GM18951 (cell line): ENCODE results near the gene LYPD6B.

Experiments used
- POLR2A ChIP-seq: IDR thresholded peaks from 4 replicates; pipeline ENCODE4 v1.6.1; 2011; ENCODE audit warnings: mild to moderate bottlenecking; ENCODE audit not compliant: insufficient read length, insufficient read depth; ENCODE audit errors: extremely low read depth
- in situ Hi-C: fragments of 300-500 bp; cut with MboI; formaldehyde crosslinking; loops from one replicate; pipeline ENCODE4 v1.12.0; 2022; ENCODE audit warnings: low sequenced_read_pairs, mixed read lengths, inconsistent platforms; ENCODE audit not compliant: unreplicated experiment

The LYPD6B gene, protein sequence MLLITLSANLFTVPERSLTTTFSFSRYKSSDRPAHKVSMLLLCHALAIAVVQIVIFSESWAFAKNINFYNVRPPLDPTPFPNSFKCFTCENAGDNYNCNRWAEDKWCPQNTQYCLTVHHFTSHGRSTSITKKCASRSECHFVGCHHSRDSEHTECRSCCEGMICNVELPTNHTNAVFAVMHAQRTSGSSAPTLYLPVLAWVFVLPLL

DNA sequence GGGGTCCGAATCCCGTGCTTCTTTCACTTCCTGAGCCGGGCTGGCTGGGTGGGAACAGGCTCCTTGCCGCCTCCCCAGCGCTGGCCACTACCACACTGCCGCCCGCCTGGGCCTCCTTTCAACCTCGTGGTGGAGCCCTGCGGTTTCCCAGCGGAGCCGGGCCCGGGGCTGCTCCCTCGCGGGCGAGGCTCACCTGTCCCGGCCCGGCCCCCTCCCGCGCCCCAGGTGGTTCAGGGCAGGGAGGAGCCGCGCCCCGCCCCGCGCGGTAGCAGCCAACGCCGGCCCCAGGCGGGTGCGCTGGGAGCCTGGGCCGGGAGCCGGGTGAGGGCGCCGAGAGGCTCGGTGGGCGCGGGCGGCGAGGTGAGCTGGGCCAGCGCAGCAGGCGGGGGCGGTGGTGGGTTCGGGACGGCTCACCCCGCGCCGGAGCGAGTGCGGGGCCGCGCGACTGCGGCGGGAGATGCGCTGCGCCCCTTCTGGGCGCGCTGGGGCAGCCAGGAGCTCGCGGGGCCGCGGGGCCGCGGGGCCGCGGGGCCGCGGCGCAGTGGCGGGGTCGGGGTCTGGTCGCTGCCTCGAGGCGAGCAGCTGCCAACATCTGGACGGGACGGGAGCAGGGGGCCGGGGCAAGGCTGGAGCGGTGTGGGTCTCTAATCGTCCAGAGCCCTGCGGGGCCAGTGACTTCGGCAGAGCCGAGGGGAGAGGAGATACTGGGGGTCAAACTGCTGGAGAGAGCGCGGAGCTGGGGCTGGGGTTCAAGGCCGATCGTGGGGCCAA is at the start of gene LYPD6B:
Gene LYPD6B, plus strand, starts transcription at position 258 of the 771 bp plus-strand sequence. CDS start 92,250 bp downstream, outside the sequence.
- TF ChIP-seq POLR2A, result no peak
- in situ Hi-C loops, result no loop called here

DNA sequence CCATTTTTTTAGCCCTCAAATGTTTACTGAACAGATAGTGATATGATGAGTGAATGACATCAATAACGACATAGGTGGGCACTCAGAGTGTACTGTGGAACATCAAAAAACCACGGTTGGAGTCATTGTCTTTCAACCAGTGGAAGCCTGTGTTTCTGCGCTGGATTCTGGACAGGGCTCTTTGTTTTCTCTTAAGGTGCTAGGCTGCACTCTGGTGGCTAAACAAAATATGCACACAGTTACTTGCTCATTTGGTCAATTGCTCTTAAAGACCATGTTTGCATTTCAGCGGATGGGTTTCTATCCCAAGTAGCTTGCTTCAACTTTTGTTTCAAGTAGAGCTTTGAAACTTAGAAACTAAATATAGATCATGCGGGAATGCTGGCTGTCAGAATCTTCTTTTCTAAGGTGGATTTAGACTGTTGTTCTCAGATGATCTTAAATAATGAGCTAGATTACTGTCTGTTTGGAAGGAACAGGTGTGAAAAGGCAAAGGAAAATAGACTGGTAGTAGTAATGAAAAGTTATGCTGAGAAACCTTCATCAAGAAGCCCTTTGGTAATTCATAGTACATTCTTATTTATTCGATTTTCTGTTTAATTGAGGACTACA is 48.5 kb upstream of the LYPD6B start:
- in situ Hi-C loops, result loop anchor here (25.0 kb wide), 1 partner anchor 1003 kb away; no protein-coding TSS in a partner anchor
- TF ChIP-seq POLR2A, result no peak

DNA sequence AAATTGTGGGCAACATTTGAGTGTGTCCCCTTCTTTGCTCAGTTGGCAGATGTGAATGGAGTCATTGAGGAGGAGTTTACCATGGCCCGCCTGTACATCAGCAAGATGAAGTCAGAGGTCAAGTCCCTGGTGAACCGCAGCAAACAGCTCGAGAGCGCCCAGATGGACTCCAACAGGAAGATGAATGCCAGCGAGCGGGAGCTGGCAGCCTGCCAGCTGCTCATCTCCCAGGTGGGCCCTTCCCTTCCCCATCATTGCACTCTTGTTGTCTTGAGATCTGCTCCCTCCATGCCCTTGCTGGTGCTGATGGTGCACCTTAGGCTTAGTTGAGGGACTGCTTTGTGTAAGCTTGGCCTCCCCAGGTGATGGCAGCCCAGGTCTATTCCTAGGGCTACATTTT is 47.5 kb upstream of the LYPD6B start:
- no peak for TF ChIP-seq POLR2A

DNA sequence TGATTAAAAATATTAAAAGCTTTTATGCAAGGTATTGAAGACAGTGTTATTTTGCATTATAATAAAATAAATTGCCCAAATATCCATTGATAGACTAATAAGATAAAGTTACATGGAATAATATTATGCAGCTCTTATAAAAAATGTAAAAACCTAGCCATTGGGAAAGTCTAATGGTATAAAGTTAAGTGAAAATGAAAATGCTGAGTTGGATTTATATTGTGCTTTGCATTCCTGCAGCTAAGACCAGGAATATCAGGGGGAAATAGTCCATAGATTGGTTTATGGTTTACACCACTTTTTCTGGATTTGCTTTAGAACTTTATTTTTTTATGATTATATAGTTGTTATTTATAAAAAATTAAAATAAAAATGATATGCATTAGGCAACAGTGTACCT is 46.1 kb upstream of the LYPD6B start:
- no peak for TF ChIP-seq POLR2A
- in situ Hi-C loops, result loop anchor here (25.0 kb wide), 1 partner anchor 1005 kb away; no protein-coding TSS in a partner anchor

More for the DNA sequence above, 47.5 kb upstream of the LYPD6B start:
- in situ Hi-C loops, result loop anchor here (25.0 kb wide), 1 partner anchor 1004 kb away; no protein-coding TSS in a partner anchor

DNA sequence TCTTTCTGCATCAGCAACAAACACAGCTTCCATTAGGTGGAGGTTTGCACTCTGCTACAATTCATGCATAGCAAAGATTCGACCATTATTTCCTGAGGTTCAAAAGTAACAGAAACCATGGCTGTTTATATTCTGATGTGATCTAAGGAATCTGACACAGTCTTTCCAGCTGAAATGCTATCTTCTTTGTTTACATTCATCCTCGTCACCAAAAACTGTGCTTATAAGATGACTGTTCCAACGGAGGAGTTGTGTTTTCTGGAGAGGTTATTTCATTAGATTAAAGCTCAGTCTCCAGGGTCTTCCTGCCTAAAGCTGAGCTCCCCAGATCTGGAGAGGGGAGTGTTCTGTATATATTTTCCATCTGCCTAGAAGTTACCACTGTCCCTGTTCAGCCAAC is 45.1 kb upstream of the LYPD6B start:
- no peak for TF ChIP-seq POLR2A
- in situ Hi-C loops, result loop anchor here (25.0 kb wide), 1 partner anchor 1006 kb away; no protein-coding TSS in a partner anchor

DNA sequence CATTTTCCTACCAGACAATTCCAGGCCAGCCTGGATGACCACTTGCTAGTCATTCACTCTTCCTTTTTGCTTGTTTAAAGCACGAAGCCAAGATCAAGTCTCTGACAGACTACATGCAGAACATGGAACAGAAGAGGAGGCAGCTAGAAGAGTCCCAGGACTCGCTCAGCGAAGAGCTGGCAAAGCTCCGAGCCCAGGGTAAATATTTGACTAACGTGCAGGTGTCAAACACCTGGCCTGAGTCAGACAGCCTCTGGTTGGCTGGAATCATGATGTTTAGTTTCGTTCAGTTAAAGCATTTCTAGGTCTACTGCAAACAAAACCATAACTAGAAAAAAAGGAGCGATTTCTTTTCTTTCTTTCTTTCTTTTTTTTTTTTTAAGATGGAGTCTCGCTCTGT is 44.2 kb upstream of the LYPD6B start:
- no peak for TF ChIP-seq POLR2A
- in situ Hi-C loops, result loop anchor here (25.0 kb wide), 1 partner anchor 1007 kb away; no protein-coding TSS in a partner anchor

DNA sequence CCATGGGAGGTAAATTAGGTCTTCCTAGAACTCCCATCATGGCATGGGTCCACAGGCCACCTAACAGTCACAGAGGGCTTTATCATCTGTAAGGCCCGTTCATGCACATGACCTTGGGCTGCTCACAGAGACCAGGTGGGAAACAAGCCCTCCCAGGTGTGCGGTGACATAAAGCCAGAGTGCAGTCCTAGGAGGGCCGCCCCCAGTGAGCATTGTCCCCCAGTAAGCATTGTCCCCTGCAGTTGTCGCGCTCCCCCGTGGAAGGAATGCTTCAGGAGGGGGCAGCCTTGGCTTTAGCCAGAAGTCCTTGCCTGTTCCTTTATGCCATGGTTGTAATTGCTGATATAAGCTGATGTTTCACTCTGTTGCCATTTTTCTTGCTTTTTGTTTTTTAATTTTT is 41.7 kb upstream of the LYPD6B start:
- in situ Hi-C loops, result loop anchor here (25.0 kb wide), 1 partner anchor 1010 kb away; no protein-coding TSS in a partner anchor
- TF ChIP-seq POLR2A, result no peak

DNA sequence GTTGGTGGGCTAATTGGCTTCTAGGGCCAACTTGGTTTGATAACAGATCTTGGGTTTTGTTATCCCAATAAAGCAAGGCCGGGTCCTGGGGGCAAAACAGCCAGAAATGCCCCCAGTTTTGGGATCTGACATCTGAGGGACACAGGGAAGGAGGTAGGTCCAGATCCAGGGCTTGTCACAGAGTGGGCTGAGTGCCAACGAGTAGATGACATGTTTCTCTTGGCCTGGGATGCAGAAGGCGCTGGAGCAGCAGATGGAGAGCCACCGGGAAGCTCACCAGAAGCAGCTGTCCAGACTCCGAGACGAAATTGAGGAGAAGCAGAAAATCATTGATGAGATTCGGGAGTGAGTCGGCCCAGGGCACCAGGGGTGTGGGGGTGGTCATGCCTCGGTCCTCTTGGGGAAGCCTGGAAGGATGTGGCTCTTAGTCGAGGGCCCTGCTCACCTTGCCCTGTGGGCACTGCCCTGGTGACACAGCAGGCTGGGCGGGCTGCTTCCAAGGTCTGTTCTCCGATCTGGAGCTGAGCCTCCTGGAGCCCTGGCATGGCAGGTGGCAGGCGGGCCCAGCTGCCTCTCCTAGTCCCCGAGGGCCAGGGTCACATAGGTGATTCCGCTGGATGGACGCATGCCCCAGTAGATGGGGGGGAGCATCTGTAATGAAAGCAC is 40.2 kb upstream of the LYPD6B start:
- in situ Hi-C loops, result loop anchor here (25.0 kb wide), 1 partner anchor 1011 kb away; no protein-coding TSS in a partner anchor
- no peak for TF ChIP-seq POLR2A

DNA sequence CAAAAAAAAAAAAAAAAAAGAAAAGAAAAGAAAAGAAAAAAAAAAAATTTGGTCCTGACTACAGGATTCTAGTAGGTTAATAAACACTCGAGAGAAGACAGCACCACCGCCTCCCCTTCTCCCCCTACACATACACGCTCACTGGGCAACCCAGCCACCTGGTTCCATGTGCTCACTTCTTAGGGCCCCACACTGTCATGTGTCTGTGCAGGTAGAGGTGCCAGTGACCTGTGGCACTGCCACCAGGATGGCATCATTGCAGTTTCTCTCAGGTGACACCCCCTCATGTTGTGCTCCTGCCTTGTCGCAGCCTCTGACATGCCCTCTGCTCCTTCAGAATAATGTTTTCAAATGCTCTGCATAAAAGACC is 39.7 kb upstream of the LYPD6B start:
- in situ Hi-C loops, result loop anchor here (25.0 kb wide), 1 partner anchor 1012 kb away; no protein-coding TSS in a partner anchor
- TF ChIP-seq POLR2A, result no peak

DNA sequence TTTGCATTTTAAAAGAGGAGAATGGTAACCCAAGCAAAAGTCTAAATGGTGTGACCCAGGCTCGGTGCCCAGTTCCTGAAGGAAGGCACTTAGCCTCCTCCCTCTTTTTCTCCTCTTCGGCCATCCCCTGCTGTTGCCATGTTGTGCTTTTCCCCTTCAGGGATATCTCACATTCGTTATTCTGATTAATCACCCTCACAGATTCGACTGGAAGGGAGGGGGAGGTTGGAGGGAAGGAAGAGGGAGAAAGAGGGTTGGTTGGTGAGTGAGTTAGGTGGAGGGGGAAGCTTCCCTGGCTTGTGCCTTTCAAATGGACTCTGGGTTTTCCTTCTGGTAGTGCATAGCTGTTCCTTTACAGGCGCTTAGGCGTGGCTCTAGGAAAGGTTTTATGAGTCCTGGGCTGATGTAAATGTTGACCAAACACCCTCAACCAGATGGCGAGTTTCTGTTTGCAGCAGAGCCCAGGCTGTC is 39.0 kb upstream of the LYPD6B start:
- in situ Hi-C loops, result loop anchor here (25.0 kb wide), 1 partner anchor 1012 kb away; no protein-coding TSS in a partner anchor

DNA sequence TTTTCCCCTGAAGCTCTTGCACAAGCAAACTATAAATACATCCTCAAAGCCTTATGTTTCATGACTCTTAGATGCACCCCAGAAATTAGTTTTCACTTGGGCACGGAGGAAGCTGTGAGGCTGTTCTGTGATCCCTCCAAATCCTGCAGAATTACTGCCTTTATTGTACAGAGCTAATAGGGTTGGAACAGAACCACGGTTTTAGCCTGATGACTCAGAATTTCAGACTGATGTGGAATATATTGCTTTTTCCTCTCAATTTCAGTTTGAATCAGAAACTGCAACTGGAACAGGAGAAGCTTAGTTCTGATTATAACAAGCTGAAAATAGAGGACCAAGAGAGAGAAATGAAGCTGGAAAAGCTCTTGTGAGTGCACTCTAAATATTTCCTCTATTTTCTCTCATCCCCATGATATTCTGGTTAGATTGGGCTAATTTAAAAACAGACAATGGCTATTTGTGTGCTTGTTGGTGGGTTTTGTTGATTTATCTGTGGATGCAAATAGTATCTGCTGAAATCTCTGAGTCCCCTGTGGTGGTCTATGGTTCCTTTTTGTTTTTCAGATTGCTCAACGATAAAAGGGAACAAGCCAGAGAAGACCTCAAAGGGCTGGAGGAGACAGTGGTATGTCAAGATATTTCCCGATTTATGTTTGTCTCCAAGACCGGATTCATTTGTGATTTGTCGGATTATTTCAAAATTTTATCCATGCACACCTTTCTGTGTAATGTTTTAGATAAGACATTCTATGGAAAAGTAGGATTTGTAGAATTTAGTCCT is 38.2 kb upstream of the LYPD6B start:
- TF ChIP-seq POLR2A, result no peak
- in situ Hi-C loops, result no loop called here

More for the DNA sequence above, 39.0 kb upstream of the LYPD6B start:
- no peak for TF ChIP-seq POLR2A

DNA sequence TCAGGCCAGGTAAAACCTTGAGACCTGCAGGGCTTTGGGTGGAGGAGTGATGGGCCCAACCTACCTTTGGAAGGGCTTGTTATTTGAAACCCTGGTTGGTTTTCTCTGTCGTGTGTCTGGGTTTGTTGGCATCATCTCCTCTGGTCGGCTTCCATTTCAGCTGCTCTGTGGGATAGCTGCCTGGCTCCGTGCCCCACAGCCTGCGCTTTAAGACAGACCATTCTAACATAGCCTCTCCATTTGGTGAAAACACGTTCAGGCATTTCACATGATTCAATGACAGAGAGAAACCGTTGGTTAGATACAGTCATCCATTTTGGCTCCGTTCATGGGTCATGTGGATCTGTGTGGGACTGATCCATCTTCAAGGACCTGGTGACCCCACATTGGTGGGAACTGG is 37.0 kb upstream of the LYPD6B start:
- in situ Hi-C loops, result no loop called here
- no peak for TF ChIP-seq POLR2A

DNA sequence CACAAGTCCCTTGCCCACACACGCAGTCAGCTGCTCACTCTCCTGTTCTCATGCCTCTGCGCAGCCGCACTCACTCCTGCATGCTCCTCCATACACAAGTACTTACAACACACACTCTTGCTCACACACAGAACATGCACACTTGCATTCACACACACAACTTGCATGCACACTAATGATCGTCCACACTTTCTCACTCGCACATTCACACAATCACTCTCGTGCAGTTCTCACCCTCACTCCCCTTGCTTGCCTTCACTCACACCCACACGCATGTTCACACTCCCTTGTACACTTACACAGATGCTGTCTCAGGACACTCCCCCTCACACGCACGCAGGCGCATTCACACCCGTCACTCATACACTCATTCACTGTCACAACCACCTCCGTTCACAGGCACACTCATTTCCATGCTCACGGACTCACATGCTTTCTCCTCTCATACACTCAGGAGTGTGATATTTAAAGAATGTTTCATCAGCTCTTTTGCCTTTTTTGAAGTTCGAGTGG is 36.1 kb upstream of the LYPD6B start:
- in situ Hi-C loops, result no loop called here
- no peak for TF ChIP-seq POLR2A
